NCI-H345 (cell line): ENCODE data around the gene DOCK2.

Source experiments
- DNase-seq: peaks from one replicate; lab custom pipeline; 2025; lab: John Stamatoyannopoulos, UW

Gene DOCK2

DNA sequence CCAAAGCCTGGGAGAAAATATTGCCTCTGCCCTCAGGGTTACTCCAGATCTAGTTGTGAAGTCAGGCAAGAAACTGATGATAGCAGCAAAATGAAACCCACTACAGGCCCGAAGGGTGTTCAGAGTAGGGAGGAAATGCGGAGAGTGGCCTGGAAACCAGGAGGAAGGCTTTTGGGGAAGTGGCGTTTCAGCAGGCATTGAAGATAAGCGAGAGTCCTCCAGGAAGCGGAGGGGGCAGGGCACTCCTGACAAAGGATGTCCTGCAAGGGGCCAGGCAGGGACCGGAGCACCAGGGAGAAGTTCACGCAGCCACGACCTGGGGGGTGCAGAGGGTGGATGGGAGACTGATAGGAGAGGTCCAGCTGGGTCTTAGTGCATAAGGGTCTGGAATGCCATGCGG lies 460.9 kb downstream of the DOCK2 start:
- no peak for DNase-seq

DNA sequence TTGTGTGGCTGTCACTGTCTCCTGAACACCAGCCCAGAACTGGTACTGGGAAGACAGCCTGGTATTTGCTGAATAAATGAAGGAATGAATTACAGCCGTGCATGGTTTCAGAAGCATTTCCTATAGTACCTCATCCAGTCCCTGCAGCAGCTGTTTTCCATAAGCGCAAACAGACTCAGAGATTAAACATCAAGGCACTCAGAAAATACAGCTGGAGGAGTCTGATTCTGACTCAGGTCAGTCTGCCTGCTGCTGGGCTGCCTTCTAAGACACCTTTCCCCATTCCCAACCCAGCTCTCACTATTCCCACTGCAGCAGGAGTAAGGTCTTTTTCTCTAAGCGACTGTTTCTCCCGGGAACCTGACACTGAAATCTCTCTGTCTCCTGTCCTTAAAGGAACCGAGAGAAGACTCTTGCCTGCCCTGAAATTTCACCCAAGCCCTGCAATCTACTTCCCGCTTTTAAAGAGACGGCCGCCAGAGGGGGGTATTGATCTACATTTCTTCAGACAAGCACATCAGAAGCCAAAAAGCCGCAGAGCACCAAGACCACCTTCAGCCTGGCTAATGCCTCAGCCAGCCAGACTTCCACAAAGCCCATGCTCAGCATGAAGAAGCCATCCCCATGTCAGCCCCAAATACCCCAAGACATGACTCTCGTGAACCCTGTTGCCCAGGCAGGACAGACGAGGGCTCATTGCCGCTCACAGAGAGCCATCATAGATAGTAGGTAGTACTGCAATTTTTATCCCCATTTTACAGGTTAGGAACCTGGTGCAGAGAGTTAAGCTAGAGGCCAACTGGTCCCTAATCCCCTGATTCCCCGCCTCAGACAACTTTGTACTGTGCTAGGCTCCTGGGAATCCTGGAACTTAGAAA lies 463.2 kb downstream of the DOCK2 start:
- peak; percentile 77 for DNase-seq

DNA sequence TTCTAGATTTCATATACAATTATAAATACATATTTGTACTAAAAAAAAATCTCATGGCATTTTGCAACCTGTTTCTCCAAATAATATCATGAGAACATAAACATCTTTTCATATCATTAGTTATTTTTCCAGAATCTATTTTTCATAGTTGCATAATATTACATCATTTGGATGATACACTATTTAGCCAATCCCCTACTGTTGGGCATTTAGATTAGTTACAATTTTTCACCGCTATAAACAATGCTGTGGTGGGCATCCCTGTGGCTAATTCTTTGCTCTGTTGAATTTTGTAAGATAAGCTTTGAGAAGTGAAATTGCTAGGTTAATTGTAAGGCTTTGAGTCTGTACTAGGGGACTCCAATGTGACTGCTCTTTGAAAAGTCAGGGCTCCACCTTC lies 466.4 kb downstream of the DOCK2 start:
- DNase-seq, result no peak

DNA sequence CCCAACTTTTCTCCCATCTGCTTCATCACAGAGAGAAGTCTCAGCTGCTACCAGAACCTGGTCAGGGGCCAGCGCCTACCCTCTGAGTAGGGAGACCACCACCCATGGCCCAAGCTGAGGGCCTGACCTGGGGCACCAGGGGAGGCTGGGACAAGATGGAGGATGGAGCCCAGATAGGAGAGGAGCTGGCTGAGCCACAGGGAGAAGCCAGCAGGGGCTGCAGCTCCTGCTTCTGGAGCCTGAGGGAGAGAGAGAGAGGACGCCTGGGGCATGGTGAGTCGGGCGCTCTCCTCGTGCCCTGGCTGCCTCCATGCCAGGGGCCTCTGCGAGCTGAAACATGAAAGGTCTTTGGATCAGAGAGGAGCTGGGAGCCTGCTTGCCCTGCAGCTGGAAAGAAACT lies 467.2 kb downstream of the DOCK2 start:
- DNase-seq, result no peak

- no peak for DNase-seq
These were observed 467.6 kb downstream of the DOCK2 start for GRCh38 chr5:170104710-170105109.

- no peak for DNase-seq
These were observed 468.9 kb downstream of the DOCK2 start, which contains the start of gene FOXI1 for GRCh38 chr5:170105642-170106611. Gene FOXI1 (plus strand): TSS chr5:170105897. CDS start chr5:170105958, 61 bp downstream.

DNA sequence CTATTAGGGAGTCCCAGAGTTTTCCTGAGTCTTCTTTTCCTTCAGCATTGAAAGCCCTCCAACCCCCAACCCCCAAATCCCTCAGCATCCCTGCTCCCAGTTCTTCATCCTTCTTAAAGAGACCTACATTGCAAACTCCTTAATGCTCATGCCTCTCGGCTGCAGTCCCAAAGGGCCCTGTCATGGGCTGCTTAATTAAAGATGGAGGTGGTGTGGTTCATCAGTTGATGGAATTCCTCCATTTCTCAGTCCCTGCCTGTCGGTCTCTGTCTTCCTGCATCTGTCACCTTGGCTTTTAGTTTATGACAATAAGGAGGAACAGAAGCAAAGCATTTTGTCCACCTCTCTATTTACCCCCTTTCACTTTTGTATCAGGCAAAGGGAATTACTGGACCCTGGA lies 470.6 kb downstream of the DOCK2 start:
- no peak for DNase-seq

DNA sequence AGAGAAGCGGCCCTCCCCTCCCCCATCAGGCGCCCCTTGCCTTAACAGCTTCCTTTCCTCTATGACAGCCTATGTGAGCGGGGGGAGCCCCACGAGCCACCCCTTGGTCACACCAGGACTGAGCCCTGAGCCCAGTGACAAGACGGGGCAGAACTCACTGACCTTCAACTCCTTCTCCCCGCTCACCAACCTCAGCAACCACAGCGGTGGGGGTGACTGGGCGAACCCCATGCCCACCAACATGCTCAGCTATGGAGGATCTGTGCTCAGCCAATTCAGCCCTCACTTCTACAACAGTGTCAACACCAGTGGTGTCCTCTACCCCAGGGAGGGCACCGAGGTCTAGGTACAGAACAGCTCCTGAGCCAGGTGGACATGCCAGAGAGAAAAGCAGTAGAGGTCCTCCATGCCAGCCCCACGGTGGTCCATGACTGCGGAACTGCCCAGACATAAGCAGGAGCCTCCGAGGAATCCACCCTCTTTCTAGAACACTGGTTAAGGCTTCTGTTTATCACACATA lies 471.3 kb downstream of the DOCK2 start:
- DNase-seq, result no peak

- no peak for DNase-seq
These were observed 472.3 kb downstream of the DOCK2 start for GRCh38 chr5:170109059-170110031.

GRCh38 chr5:170110403-170111087 lies 473.5 kb downstream of the DOCK2 start:
- no peak for DNase-seq

- DNase-seq, result no peak
These were observed 474.2 kb downstream of the DOCK2 start for GRCh38 chr5:170111088-170111785.

DNA sequence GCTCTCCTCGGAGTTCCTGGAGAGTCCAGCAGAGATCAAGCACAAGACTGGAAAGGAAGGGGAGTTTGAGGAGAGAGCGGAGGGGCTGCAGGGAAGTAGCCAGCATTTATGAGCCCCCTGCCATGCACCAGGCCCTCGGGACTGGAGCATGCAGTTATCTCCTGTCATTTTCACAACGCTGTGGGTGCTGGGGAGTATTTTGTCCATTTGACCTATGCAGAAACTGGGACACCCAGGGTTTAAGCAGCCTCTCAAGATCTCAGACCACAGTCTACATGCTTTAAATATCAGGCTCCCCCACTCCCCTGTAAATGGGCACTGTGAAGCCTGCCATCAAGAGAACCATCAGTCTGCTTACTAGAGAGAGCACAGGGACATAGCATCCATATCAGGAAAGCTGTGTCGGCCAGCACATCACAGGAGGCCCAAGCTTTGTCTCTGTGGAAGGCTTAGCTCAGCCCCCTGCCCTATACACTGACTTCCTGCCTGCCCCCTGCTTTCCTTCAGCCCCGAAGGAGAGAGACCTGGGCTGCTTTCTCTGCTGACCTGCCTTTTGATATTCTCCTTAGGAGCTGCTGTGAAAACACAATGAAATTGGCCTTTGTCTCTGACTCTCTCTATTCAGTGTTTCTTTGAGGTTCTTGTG lies 475.9 kb downstream of the DOCK2 start:
- no peak for DNase-seq

- no peak for DNase-seq
These were observed 476.4 kb downstream of the DOCK2 start for GRCh38 chr5:170113522-170113900.

DNA sequence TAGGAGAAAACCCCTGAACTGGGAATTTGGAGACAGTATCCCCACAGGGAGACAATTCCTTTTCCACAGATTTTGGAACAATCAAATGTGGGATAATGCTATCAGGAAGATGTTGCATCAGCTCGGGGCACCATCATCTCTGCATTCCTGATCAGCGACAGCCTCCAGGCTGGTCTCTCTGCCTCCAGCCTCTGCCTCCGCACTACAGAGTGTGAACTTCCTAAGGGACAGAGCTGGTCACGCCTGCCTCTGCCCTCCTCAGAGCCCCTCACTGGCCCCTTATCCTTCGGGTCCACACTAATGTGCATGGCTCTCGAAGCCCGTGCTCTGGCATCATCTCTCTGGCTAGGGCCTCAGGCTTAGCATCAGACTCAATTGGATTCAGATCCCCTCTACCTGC lies 477.2 kb downstream of the DOCK2 start:
- DNase-seq, result no peak

DNA sequence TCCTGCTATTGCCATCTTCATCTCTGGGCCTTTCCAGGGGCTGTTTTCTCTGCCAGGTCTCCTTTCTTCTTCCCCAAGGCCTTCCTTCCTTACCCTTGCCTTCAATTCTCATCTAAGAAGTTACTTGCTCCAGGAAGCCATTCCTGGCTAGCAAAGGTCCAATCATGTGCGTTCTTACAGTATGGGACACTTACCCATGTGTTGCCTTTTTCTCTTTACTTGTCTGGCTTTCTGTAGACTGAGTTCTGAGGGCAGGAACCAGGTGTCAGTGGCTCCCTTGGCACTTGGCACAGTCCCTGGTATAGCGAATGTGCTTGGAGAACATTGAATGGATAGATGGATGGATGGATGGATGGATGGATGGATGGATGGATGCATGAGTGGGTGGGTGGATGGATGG lies 478.9 kb downstream of the DOCK2 start:
- DNase-seq, result no peak

GRCh38 chr5:170117736-170118135 lies 480.7 kb downstream of the DOCK2 start:
- DNase-seq, result no peak

DNA sequence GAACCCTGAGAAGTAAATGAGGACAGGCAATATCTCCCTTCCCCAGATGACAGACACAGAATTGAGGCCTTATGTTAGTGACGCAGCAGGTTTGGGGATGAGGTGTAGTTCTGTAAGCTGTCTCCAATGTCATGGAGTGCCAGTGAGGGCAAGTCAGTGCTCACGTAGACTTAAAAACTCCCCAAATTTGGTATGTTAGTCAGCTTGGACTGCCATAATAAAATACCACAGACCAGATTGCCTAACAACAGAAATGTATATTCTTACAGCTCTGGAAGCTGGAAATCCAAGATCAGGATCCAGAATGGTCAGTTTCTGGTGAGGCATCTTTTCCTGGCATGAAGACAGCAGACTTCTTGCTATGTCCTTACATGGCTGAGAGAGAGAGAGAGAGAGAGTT lies 483.5 kb downstream of the DOCK2 start:
- no peak for DNase-seq

GRCh38 chr5:170121321-170121720 lies 484.2 kb downstream of the DOCK2 start:
- DNase-seq, result no peak

GRCh38 chr5:170126061-170126460 lies 489.0 kb downstream of the DOCK2 start:
- DNase-seq, result no peak

DNA sequence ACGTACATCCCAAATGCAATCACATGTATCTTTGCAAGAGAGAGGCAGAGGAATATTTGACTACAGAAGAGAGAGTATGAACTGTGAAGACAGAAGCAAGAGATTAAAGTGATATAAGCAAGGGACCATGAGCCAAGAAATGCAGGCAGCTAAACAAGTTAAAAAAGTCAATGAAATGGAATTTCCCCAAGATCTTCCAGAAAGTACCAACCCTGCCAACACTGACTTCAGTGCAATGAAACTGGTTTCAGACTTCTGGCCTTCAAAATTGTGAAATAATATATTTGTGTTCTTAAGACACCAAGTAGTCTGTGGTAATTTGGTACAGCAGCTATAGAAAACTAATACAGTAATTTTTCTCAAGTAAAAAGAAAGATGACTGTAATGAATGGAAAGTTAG lies 489.6 kb downstream of the DOCK2 start:
- no peak for DNase-seq
